DMS153 treated with DMSO at 0.1 percent for 48 hours (cell line): ENCODE data around the gene TSPYL6.

Source experiments
- DNase-seq: peaks from one replicate; lab custom pipeline; 2025; ENCODE audit not compliant: unreplicated experiment; lab: John Stamatoyannopoulos, UW

TSPYL6 gene

DNA sequence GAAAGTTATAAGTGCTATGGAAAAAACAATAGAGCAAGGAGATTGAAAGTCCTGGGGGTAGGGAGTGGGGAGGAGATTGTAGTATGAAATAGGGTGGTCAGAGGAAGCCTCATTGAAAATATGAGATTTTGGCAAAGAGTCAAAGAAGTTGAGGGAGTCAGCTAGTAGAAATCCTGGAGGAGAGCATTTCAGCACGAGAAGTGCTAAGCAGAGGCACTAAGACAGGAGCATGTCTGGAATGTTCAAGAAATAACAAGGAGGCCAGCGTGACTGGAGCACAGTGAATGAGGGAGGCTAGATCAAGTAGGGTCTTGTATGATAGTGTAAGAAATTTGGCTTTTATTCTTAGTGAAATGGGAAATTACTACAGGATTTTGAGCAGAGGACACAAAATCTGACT, 2.1 kb upstream of the TSPYL6 start:
- no peak for DNase-seq

DNA sequence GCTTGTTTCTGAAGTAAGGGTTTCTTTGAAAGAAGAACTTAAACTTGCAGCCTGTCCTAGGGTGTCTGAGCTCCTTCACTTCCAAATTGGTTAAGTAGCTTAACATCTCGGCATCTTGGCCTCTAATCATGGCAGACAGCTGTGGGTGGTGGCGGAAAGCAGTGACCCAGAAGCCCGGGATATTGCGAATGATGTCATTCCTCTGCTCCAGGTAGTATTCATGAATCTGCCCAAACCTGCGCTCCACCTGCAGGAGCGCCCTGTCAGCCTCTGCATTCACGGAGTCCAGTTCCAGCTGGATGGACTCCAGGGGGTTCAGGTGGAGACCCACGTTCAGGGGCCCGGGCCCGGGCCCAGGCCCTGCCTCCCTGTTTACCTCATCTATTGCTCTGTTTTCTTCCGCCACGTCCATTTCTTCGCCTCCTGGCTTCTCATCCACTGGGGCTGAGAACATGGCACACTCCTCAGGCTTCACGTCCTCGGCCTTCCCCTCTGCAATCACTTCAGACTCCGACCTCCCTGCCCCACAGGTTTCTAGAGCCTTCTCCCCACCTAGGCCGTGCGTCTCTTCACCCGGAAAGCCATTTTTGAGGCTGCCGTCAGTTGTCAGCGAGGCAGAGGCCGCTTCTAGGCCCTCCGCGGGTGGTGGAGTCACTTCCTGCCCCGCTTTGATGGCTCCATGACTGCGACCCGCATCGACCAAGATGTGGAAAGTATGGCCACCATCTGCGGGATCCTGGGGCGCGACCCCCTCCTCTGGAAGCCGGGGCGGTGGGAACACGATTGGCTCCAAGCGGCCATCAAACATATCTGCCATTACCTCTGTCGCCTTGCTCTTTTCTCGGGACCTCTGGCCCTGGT, 569 bp downstream of the TSPYL6 start:
- DNase-seq = no peak

DNA sequence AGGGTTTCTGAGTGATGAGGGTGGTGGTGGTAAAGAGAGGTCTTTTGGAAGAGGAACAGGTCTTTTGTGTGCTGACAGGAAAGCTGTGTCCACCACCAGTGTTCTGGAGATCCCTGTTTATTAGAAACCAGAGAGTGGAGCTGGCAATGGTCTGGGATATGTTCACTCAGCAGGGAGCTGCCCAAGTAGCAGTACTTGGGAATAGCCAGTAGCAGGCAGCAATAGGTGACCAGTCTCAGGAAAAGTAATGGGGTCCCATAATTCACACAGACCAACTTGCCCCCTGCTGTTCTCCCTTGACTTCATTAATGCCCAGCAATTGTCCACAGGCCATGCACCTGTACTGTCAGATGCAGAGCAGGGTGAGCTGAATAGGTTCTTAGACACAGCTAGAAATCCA, 1.8 kb downstream of the TSPYL6 start:
- no peak for DNase-seq

DNA sequence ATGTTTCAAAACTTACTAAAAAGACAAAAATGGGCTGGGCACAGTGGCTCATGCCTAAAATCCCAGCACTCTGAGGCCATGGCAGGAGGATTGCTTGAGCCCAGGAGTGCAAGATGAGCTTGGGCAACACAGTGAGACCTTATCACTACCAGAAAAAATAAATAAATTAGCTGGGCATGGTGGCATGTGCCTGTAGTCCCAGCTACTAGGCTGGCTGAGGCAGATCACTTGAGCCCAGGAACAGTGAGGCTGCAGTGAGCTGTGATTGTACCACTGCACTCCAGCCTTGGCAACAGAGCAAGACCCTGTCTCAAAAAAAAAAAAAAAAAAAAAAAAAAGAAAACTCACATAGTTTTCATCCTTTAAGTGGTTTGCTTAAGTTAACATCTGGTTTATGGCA, 6.4 kb downstream of the TSPYL6 start:
- no peak for DNase-seq

DNA sequence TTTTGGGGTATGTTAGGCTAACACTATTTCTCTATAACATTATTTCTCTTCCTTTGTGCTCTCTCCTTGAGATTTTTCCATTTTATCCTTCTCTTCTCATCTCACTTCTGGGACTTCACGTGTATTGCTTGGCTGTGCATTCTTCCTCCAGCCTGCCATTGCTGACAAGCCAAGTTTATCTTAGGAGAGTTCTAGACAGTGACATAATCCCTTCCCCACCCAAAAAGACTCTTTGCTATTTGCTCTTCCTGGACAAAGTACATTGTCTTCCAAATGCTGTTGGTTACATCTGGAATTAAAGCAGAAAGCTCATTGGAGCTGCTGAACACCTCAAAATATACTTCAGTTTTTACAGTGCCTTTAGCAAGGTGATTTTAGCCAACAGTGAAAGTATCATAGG, 8.9 kb downstream of the TSPYL6 start:
- DNase-seq = no peak

DNA sequence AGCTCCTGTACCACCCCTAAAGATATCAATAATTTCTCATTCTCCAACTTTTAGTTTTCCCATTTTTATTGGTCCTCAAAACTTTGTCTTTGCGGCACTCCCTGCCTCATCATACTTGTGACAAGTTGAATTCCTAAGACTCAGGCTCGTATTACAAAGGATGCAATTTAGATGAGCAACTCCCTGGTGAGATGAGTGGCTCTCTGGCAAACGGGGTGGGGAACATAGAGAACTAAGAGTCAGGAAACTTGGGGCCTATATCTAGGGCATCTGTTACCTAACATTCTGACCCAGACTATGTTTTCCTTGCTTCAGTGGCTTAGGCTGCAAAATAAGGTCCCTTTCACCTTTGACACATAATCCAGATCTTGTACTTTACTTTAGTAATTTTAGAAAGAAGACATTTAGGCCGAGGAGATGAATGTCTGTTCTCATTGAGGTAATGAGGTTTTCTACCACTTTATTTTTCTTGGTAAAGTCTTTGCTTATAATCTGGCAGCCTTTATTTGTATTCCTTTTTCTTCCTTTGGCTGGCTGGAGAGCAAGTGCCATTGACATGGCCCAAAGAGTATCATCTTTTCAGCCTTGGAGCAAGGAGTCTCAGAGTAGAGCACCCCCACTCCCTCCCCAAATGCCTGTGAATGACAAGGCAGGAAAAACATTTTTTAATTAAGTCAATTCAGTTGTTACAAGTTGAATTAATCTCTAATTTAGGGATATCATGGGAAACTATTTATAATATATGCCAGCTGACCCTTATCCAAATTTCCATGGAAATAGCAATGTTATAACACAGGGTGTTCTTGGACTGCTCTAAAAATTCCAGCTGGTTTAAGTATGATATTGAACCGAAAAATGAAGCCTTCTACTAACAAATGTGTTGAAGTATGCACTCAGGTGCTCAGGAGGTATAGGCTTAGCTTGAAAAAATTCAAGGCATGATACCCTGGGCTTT, 15.2 kb downstream of the TSPYL6 start:
- DNase-seq = no peak

DNA sequence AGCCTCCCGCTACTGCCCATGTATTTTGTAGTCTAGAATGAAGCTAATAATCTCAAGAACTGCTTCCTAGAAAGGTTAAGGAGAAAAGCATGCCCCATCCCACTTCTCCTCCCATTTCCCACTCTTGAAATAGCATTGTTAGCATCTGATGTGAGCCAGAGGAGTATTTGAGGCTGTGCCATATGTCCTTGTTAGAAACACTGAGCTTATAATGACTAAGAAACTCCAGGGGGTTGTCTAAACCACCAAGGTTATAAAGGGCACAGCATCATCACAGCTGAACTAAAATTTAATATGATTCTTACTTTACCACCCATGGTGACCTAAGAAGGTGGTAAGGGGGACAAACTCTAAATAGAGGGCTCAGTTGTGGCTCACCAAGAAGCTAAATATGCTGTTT, 16.6 kb downstream of the TSPYL6 start:
- DNase-seq = no peak

DNA sequence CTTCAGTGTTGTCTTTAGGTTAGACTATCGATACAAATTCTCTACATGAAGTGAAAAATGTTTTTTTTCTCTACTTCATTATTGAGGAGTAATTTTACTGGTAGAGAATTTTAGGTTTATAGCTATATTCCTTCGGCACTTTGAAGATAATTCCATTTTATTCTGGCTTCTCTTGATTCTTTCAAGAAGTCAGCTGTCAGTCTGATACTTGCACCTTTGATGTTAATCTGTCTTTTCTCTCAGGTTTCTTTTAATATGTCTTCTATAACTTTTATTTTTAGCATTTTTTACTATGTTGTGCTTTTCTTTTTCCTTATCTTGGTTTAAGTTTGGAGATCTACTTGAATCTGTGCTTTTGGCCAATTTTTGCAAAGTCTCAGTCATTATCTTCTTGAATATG, 18.6 kb downstream of the TSPYL6 start:
- DNase-seq = no peak

DNA sequence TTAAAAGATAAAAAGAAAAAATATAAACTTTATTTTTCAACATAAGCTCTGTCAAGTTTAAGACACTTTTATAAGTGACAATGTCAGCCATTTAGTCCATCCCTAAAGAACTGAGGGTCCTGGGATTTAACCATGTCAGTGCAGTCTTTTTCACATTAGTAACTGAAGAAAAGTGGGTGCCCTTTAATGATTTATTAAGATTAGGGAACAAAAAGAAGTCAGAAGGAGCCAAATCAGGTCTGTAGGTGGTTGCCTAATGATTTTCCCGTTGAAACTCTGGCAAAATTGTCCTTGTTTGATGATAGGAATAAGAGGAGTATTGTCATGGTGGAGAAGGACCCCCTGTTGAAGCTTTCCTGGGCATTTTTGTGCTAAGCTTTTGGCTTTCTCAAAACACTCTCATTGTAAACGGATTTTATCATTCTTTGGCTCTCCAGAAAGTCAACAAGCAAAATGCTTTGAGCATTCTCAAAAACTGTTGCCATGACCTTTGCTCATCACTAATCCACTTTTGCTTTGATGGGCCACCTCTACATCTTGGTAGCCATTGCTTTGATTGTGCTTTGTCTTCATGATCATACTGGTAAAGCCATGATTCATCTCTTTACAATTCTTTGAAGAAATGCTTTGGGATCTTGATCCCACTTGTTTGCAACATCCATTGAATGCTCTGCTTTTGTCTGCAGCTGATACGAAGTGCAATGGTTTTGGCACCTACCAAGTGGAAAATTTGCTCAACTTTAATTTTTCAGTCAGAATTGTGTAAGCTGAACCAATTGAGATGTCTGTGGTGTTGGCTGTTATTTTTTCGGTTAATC, 22.0 kb downstream of the TSPYL6 start:
- DNase-seq = no peak

DNA sequence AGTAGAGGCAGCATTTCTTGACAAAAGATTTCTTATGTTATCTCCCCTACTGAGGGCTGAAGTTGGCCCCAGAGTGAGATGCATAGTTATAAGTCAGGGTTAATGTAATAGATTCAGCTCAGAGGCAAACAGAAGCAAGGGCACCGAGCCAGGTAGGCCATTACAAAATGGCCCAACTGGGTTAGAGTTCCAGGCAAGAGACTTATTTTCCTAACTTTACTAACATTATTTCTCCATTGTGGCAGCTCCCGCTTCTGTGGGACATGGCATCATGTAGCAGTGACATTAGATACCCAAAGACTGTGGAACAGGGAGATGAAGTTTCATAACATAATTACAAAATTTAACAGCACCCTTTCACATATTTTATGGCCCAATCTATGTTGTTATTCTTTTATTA, 27.1 kb downstream of the TSPYL6 start:
- no peak for DNase-seq

DNA sequence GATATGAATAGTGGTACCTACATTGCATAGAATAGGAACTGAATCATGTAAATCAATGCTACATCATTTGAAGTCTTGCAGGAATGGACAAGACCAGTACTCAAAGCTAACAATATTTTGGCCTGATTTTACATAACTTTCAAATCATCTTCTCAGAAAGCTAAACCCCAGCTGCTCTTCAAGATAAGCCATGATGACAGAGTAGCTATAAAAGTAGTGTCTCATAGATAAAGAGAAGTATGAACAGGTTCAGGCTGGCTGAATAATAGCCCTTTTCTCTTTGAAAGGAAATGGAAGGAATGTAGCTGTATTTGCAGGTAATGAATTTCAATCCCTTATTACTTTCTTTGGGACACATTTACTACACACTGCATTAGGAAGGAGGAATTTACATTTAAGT, 28.2 kb downstream of the TSPYL6 start:
- no peak for DNase-seq

DNA sequence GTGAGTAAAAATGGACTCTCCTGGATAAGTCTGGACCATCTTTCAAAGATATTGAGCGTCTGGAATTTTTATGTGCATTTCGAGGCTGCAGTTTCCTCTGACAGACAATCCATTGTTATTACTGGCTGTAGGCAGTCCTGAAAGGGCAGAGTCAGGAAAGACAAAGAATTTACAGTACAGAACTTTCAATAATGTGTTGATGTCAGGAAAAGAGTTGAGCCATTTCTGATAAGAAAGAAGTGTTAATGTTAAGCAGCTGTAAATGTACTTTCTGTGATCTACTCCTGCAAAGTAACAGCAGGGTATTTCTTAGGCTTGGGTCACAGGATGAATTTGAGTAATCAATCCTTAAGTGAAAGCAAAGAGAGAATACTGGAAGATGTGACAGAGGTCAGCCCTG, 29.8 kb downstream of the TSPYL6 start:
- DNase-seq = no peak

DNA sequence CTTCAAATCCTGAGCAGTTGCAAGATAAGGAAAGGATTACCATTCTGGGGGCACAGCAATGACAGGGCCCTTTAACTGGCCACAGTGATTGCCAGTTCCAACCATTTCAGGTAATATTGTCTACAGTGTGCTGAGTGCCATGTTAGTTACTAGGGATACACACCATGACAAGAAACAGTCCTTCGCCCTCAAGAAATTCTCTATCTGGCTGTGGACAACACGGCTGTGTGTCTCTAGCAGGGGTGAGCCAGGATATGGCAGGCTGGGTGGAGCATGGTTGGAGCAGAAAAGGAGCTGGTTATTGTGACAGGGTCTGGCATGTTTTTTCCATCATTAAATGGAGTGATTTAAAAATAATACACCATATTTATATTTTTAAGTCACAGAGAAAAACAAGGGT, 31.0 kb downstream of the TSPYL6 start:
- no peak for DNase-seq

DNA sequence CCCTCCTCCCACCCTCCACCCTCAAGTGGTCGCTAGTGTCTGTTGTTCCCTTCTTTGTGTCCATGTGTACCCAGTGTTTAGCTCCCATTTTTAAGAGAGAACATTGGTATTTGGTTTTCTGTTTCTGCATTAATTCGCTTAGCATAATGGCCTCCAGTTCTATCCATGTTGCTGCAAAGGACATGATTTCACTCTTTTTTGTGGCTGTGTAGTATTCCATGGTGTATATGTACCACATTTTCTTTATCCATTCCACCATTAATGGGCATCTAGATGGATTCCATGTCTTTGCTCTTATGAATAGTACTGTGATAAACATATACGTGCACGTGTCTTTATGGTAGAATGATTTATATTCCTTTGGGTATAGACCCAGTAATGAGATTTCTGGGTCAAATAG, 42.9 kb downstream of the TSPYL6 start:
- DNase-seq = no peak

DNA sequence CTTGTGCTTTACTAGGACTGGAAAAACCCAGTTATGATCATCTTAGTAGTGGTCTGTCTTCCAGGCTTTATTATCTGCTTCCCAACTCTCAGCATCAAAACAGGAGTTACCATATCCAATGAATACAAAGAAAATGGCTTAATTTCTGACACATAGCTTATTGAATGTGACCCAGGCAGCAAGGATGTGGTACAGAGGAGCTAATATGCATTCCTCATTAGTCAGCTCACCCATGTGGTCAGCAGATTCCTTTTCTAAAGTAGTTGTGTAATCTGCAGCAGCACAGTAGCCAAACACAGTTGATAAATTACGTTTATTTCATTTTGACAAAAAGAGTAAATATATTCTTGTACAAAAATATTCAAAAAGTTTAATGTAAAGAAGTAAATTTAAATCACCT, 43.6 kb downstream of the TSPYL6 start:
- no peak for DNase-seq

DNA sequence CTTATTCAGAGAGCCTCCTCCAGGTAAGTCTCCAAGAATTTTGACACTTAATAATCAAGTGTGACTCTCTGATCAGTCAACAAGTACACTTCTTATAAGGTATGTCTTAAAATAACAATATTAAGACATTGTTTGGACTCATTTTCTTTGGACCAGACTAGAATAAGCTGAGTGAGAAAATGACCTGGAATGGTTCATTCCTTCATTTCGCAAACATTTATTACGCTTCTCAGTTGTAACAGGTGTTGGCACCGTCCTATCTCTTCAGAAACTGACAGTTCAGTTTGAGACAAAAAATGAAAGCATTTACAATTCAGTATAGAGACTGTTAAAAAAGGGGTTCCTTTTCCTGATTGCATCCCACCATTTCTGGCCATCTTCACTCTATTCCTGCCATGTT, 46.6 kb downstream of the TSPYL6 start:
- no peak for DNase-seq

DNA sequence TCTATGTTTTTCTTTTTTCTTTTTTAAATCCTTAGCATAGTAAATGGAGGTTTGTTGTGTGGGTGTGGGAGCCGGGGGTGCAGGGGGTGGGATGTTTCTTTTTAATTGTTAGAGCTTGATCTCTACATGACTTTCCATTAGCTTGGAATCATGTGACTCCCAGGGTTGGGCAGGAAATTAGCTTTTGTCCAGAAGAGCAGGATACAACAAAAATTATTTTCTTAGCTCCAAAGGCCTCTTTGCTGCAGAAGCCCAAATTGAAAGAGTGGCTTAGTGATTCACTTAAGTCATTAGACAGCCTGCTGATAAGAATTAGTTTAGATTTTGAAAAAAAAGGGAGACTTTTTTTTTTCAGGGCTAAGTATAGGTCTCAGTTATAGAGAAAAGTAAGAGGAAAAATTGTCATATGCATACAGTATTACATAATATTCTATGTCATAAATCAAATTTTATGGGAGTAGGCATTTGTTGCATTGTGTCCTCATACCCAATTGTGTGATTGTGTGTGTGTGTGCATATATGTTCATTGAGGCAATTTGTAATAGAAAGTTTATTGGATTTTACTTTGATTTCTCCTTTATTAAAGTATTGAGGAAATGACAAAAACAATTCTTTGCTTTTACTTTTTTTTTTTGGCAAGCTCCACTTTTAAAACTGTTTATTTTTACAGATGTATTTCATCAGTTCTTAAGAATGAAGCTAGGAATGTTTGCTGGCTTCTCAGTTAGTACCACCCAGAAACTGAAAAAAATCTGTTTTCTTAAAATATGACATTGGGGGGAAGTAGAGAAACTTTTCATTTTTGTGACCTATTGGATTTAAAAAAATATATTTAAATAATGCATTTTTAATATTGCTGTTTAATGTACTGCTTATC, 47.4 kb downstream of the TSPYL6 start:
- no peak for DNase-seq

DNA sequence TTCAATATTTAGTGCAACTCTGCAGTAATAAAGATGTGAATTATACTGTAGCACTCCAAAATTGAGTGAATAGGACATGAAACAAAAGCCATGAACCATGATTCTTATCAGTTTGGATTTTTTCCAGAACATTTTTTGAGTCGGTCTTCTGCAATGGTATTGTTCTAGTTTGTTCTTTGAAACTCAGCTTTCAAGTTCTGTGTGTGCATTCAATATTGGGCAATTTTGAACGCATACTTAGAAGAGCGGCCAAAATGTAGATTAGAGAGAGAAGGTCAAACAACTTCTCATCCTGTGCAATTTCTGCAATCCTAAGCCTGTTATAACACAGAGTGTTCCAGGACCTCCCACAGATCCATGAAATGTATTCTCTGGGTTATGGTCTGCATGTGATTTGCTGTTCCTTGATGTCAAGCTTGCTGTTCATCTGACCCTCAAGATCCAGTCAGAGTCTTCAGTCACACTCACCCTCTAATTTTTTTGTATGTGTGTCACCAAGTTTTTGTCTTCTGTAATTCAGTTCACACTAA, 48.3 kb downstream of the TSPYL6 start:
- DNase-seq = no peak

DNA sequence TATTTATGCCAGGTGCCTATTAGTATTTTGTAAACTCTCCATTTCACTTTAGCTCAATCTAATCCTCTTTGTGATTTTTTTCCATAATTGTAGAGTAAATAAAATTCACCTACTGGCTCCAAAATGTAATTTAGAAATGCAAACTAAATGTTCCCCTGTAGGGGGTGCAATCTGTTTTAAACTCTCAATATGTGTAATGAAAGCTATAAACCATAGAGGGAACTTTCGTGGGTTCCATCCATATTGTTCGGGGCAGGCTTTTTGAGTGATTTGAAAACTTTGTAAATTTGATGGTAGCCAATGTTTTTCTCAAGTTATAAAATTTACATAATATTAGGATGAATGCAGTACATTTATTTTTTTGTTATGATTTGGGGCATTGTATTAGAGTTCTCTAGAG, 49.4 kb downstream of the TSPYL6 start:
- DNase-seq = peak; percentile 3

DNA sequence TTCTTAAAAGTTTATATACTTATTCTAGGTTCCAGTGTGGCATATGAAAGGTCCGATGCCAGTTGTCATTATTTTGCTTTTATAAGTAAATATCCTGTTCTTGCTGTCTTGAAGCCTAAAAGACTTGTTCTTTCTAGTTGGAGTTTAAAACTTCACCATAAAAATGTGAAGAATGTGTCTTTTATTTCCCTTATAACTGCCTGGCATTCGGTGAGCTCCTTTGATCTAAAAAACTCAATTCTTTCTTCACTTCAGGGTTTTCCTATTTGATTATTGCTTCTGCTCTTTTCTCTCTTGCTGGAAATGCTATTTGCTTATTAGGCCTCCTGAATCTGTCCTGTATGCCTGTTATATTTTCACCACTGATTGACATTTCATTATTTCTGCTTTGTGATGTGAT, 51.6 kb downstream of the TSPYL6 start:
- no peak for DNase-seq
